CD4-positive, alpha-beta T cell (primary cell): ENCODE data around the gene PGS1. TPM values are rescaled to one million over a fixed set of nuclear protein-coding genes. Genes with fewer than 3 reads are reported as not detected.

Experiments
- ATAC-seq: fragments of 200-7000 bp; cut with Tn5 transposase; one replicate; pipeline ENCODE4 v1.10.0; 2022; ENCODE audit warnings: mild to moderate bottlenecking; ENCODE audit not compliant: poor library complexity
- CTCF ChIA-PET: fragments of 350-600 bp; sonication (Branson Sonifier 250); formaldehyde crosslinking; loops from one replicate; lab custom pipeline; 2021; ENCODE audit warnings: antibody characterized with exemption, inconsistent platforms; lab: Charles Lee
- POLR2A ChIA-PET: fragments of 350-600 bp; sonication (Branson Sonifier 250); formaldehyde crosslinking; loops from one replicate; lab custom pipeline; 2021; ENCODE audit warnings: antibody characterized with exemption, inconsistent platforms; lab: Charles Lee
- DNase-seq, 14 experiments: peaks; one replicate each; pipeline ENCODE4 v3.0.0-alpha.2; 2013 to 2020; ENCODE audit warnings: mixed read lengths in 2 of 14
- H3K27ac ChIP-seq, 2 donors: one replicate each; pipeline versions ENCODE4 v1.5.1 to v1.7.0; 2013; ENCODE audit warnings: low read length in 2 of 2, low read depth in 1 of 2, mild to moderate bottlenecking in 1 of 2
- H3K27me3 ChIP-seq, 2 experiments: 1 replicate in 1 of 2; 2 replicates in 1 of 2; pipeline versions ENCODE4 v1.6.1 to v1.7.0; 2013; ENCODE audit warnings: low read length in 2 of 2, control low read depth in 1 of 2, mild to moderate bottlenecking in 1 of 2, moderate library complexity in 1 of 2; ENCODE audit not compliant: insufficient read depth in 2 of 2, control insufficient read depth in 1 of 2
- H3K36me3 ChIP-seq: one replicate; pipeline ENCODE4 v1.6.1; 2013; ENCODE audit warnings: low read length, control low read depth; ENCODE audit not compliant: insufficient read depth
- H3K4me1 ChIP-seq: one replicate; pipeline ENCODE4 v1.6.1; 2013; ENCODE audit warnings: low read length, control low read depth; ENCODE audit not compliant: insufficient read depth
- H3K4me3 ChIP-seq: one replicate; pipeline ENCODE4 v1.5.1; 2013; ENCODE audit warnings: mild to moderate bottlenecking, low read length, moderate library complexity
- H3K9me3 ChIP-seq, 2 experiments: 1 replicate in 1 of 2; 2 replicates in 1 of 2; pipeline versions ENCODE4 v1.6.1 to v1.7.0; 2013; ENCODE audit warnings: low read length in 2 of 2, mild to moderate bottlenecking in 2 of 2, control low read depth in 1 of 2, moderate library complexity in 1 of 2; ENCODE audit not compliant: control insufficient read depth in 1 of 2, insufficient read depth in 1 of 2
- H3K27ac Mint-ChIP-seq: one replicate; pipeline ENCODE4 v1.8.0; 2020; ENCODE audit warnings: mixed read lengths
- H3K27me3 Mint-ChIP-seq: one replicate; pipeline ENCODE4 v1.8.0; 2021; ENCODE audit warnings: mixed read lengths
- H3K36me3 Mint-ChIP-seq: one replicate; pipeline ENCODE4 v1.8.0; 2021; ENCODE audit warnings: low read depth, mixed read lengths
- H3K4me1 Mint-ChIP-seq: one replicate; pipeline ENCODE4 v1.8.0; 2021; ENCODE audit warnings: low read depth, mixed read lengths
- H3K4me3 Mint-ChIP-seq: one replicate; pipeline ENCODE4 v1.8.0; 2020; ENCODE audit warnings: mild to moderate bottlenecking, mixed read lengths
- H3K9me3 Mint-ChIP-seq: one replicate; pipeline ENCODE4 v1.8.0; 2020; ENCODE audit warnings: mixed read lengths
- CTCF ChIP-seq: fragments of 200-600 bp; IDR thresholded peaks from one replicate; pipeline ENCODE4 v1.8.0; 2022; ENCODE audit warnings: antibody characterized with exemption, mild to moderate bottlenecking
- intact Hi-C, 2 experiments: fragments of 100-400 bp; cut with DNase I in 1 of 2; cut with micrococcal nuclease in 1 of 2; formaldehyde crosslinking; loops; one replicate each; pipeline versions ENCODE4 v1.15.1 to v1.9.0; 2023 to 2025; cut with DNase I, micrococcal nuclease
- total RNA-seq, 174 experiments: library from RNA in 2 of 174; stranded (reverse) in 2 of 174; gene quantifications; one replicate each; pipeline ENCODE4 v1.2.3 and lab custom pipeline; 2021 to 2026

Gene PGS1
- total RNA-seq, 2 experiments from 2014 or later: 40.9 to 45.3 TPM

DNA sequence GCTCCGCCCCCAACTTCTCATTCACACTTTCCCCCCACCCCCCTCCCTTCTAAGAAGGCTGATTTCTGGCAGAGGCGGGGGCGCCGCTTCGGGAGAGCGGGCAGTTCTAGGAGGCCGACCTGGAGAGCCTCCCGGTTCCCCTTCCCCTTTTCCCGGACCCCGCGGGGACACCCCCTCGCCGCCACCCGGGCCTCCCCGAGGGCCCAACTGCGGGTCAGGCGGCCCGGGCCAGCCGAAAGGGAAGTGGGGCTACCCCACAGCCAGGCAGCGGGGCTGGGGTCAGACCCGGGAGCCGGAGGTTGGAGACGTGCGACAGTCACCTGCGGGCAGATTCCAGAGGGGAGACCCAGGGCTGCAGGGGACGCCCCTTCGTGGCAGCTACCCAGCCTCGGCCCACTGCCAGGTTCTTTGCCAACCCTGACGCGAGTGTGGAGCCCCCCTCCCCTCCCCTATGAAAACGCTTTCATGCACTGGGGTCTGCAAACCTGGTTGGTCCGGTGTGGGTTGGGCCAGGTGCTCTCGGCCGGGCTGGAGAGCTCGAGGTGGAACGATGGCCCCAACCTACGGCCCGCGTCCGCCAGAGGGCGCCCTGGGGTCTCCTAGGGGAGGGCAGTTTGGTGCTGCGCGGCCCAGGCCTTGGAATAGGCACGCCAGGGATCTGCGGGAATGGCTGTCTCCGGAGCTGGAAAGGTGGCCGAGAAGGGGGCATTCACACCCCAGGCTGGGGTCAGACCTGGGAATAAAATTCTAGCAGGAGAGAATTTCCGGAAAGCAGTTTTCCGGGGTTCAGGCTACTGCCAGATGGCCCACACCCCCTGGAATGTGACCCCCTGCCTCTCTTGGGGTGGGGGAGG is 17.9 kb upstream of the PGS1 start:
- peaks cover 22% of the 10 kb centered on the region for H3K36me3 ChIP-seq
- peaks cover 47% of the 10 kb centered on the region for H3K4me1 ChIP-seq
- H3K9me3 ChIP-seq: no peaks in the 10 kb centered on the region
- peak; percentile 90 for TF ChIP-seq CTCF
- ChIA-PET POLR2A (interaction anchor here (0.5 to 4.6 kb wide), 16 partner anchors 10 to 109 kb away, joined by 3 to 29 read pairs (median 5); partner anchors contain the start of gene PGS1), CTCF (interaction anchor here (0.6 to 5.6 kb wide), 30 partner anchors 9 to 220 kb away, joined by 3 to 40 read pairs (median 4); partner anchors contain the start of genes PGS1 and TMEM235)
- ATAC-seq (peak; percentile 13), DNase-seq (peak; percentile 78 to 95 (median 89))
- Mint-ChIP-seq H3K27ac (peak overlapping the region; percentile 97), H3K9me3 (no peaks in the 10 kb centered on the region), H3K4me3 (peak overlapping the region; percentile 95), H3K36me3 (peaks cover 34% of the 10 kb centered on the region), H3K27me3 (no peaks in the 10 kb centered on the region), H3K4me1 (peaks cover 41% of the 10 kb centered on the region)
- peak overlapping the region; percentile 85 for H3K4me3 ChIP-seq
- H3K27me3 ChIP-seq: peaks cover 2 to 3% of the 10 kb centered on the region in 2 experiments
- intact Hi-C loops: loop anchor here (1.0 to 10.0 kb wide), 10 partner anchors 17 to 236 kb away; partner anchors contain the start of genes PGS1 (in 2 of the 2) and TMC6 (in 1 of the 2)
- peak overlapping the region in 1 of 2 donors; percentile 67 for H3K27ac ChIP-seq

GRCh38 chr17:78361225-78361701 is 17.2 kb upstream of the PGS1 start:
- Histone ChIP-seq H3K4me1 (peaks cover 40% of the 10 kb centered on the region), H3K9me3 (no peaks in the 10 kb centered on the region), H3K27me3 (peaks cover 2 to 3% of the 10 kb centered on the region in 2 experiments), H3K4me3 (no peak overlapping the region), H3K36me3 (peaks cover 22% of the 10 kb centered on the region), H3K27ac (no peak overlapping the region)
- Mint-ChIP-seq H3K27me3 (no peaks in the 10 kb centered on the region), H3K9me3 (no peaks in the 10 kb centered on the region), H3K27ac (peak overlapping the region; percentile 79), H3K36me3 (peaks cover 27% of the 10 kb centered on the region), H3K4me3 (peak overlapping the region; percentile 95), H3K4me1 (peaks cover 35% of the 10 kb centered on the region)
- CTCF ChIA-PET: interaction anchor here (1.0 to 5.6 kb wide), 17 partner anchors 11 to 221 kb away, joined by 3 to 40 read pairs (median 7); partner anchors contain the start of gene PGS1
- no peak for ATAC-seq
- no peak for DNase-seq
- intact Hi-C loops: loop anchor here (2.0 to 10.0 kb wide), 4 partner anchors 46 to 236 kb away; partner anchors contain the start of gene TMC6 (in 1 of the 2)
- no peak for TF ChIP-seq CTCF
- POLR2A ChIA-PET: interaction anchor here (0.7 to 4.6 kb wide), 11 partner anchors 20 to 110 kb away, joined by 4 to 29 read pairs (median 7); no protein-coding TSS in a partner anchor

DNA sequence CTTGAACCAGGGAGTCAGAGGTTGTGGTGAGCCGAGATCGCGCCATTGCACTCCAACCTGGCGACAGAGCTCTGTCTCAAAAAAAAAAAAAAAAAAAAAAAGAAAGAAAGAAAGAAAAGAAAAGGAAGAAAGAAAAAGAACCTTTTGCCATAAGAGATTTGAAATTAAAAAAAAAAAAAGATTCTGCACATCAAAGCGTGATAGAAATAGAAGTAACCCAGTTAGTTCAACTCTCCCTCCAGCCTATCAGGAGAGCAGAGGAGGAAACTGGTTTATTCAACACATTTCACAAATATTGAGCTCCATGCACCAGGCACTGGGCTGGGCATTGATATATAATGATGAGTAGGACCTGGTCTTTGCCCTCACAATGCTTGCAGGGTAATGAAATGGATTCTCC is 16.2 kb upstream of the PGS1 start:
- peaks cover 17% of the 10 kb centered on the region for H3K36me3 Mint-ChIP-seq
- H3K4me1 Mint-ChIP-seq: peaks cover 25% of the 10 kb centered on the region
- no peak for TF ChIP-seq CTCF
- Histone ChIP-seq H3K4me3 (no peak overlapping the region), H3K4me1 (peaks cover 32% of the 10 kb centered on the region), H3K27me3 (peaks cover 2 to 3% of the 10 kb centered on the region in 2 experiments), H3K27ac (no peak overlapping the region), H3K9me3 (no peaks in the 10 kb centered on the region), H3K36me3 (peaks cover 16% of the 10 kb centered on the region)
- peak overlapping the region; percentile 24 for H3K27ac Mint-ChIP-seq
- CTCF ChIA-PET: interaction anchor here (2.0 to 5.6 kb wide), 6 partner anchors 15 to 60 kb away, joined by 7 to 40 read pairs (median 19); partner anchors contain the start of gene PGS1
- peak overlapping the region; percentile 56 for H3K4me3 Mint-ChIP-seq
- intact Hi-C loops: loop anchor here in 1 of 2 experiments (10.0 kb wide), 1 partner anchor 237 kb away; the partner anchor contains the start of gene TMC6
- H3K9me3 Mint-ChIP-seq: no peaks in the 10 kb centered on the region
- POLR2A ChIA-PET: interaction anchor here (1.6 kb wide), 1 partner anchor 19 kb away, joined by 4 read pairs; no protein-coding TSS in a partner anchor
- DNase-seq: no peak
- H3K27me3 Mint-ChIP-seq: no peaks in the 10 kb centered on the region
- no peak for ATAC-seq
